Activated gamma-delta T cell treated with anti-CD3 and anti-CD28 coated beads, Interleukin-2, amount 50 U/mL, for 16 hours (primary cell): Measurements from ENCODE around the gene SCAANT1.

Source experiments
- DNase-seq: peaks from one replicate; pipeline ENCODE4 v3.0.0-alpha.2; 2020; ENCODE audit warnings: low read depth

SCAANT1 gene

DNA sequence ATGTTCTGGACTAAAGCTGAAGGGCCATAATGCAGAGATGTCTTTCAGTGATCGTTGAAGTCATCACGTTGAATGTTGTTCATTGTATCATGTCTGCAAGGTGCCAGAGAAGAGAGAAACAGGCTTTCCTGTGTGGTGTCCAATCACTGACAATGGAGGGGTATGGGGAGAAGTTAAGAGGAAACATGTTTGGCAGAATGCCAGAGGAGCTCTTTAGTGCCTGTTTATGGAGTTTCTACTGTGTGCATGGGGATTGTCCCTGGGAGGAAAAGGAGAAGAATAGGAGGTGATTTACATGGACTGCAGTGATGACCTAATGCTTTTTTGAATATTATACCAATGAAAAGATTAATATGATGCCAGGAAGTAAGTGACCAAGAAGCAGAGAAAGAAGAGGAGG is 11.7 kb downstream of the SCAANT1 start:
- DNase-seq, result no peak

DNA sequence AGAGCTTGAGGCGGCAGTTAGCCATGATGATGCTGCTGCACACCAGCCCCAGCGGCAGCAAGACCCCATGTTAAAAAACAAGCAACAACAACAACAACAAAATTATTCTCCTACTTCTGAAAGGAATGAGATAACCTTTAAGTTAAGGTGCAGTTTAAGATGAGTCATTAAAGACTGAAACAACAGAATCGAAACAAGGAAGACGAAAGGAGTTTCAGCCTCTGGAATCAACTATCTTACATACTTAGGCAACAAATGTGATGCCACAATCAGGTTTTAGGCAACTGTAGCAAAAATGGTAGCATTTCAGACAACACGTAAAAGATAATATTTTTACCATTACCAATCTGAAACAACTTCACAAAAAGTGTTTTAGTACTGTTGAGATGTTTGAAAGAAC is 12.2 kb downstream of the SCAANT1 start:
- DNase-seq, result no peak

- DNase-seq, result no peak
These were observed 15.7 kb downstream of the SCAANT1 start for GRCh38 chr3:63896332-63897030.

DNA sequence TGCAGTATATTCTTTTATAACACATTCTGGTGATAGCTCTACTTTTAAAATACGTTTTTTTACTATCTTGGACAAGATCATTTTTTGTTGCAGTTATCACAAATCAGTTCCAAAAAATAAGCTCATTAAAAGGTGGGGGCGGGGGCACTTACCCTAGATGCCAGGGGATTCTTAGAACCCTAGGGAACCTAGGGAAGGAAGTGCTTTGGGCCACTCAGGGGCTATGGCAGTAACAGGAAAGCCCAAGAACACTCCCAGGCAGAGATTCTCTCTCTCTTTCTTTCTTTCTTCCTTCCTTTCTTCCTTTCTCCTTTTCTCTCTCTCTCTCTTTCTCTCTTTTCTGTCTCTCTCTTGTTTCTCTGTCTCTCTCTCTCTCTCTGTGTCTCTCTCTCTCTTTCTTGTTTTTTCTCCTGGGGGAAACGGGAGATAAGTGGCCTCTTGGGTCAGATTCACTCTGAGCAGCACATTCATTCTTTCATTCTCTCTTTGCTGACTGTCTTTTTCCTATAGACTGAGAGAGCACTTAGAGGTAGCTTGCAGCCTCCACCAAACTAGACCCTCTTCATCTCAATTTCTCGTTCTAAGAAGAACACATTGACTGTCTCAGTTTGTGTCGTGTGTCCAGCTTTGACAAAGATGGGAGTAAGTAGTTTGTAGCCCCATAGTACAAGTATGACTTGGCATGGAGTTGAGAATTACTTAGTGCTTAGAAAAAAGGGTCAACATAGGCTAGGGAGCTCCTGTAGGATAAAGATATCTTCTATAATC is 16.6 kb downstream of the SCAANT1 start:
- DNase-seq, result no peak

- no peak for DNase-seq
These were observed 19.3 kb downstream of the SCAANT1 start for GRCh38 chr3:63892773-63893352.

DNA sequence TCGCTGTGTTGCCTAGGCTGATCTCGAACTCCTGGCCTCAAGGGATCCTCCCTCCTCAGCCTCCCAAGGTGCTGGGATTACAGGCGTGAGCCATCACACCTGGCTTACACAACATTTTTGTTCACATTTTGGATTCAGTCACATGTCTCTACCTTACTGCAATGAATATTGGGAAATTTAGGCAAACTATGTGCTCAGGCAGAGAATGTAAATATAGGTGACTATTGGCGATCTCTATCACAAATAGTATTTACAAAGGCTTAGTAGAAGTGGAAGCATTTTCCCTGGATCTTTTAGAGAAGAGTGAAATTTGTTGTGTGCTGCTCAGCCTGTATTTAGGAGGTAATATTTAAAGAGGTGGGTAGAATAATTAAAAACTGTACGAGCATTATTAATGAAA is 20.7 kb downstream of the SCAANT1 start:
- DNase-seq, result no peak

DNA sequence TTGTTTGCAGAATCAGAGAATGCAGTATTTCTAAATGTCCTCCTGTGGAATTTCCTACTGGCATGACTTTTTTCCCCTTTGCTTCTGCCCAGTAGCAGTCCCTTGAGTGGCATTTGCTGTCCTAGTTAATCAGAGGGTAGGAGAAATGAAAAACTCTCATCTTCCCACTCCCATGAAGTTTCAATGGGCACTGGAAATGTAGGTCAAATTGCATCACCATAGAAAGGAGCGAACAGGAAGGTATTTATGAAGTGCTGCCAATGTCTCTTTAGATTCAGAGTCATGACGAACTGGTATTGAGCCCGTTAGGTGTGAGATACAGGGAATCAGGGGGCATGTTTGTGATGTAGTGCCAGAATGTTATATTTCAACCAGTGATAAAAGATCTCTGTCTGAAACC is 25.3 kb downstream of the SCAANT1 start:
- no peak for DNase-seq

DNA sequence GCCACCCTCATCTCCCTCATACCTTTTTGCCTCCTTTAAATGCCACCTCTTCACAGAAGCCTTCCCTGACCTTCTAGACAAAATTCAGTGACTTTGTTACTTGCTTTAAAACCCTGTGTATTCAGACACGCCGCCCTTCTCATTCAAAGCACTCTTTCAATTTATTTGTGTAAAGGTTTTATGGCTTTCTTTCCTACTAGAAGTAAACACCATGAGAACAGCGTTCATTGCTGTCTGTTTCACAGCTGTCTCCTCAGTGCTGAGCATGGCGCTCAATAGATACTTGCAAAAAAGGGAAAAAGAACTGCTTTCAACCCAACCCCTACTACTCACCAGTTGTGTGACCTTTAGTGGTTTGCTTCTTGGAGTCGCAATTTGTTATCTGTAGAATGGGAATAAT is 31.5 kb downstream of the SCAANT1 start:
- DNase-seq, result no peak

DNA sequence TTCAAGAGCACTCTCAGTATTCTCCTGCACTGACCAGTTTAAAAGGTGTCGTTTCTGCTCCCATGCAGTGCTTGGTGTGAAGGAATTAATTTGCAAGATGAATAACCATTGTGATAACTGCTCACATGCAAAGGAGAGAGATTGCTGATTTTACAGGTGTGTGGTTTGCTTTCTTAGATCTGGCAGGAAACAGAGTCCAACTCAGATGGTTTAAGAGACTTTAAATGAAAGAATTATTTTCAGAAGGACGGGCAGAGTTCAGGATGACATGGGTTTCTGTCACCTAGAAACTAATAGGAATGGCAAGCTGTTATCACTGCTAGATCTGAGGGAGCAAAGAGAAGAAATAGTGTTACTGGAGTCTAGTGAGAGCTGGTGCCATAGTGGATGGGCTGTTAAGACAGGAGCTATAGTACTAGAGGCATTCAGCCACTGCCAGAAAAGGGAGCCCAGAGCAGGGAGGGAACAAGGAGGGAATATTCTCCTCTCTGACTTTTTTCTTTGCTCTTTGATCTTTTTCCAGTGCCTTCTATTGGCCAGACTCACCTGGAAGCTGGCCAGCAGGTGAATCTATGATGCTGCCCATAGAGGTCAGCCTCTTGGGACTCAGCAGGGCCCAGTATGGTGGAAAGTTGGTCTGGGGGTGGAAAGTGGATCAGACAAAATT is 33.7 kb downstream of the SCAANT1 start:
- no peak for DNase-seq

GRCh38 chr3:63877737-63878393 is 34.3 kb downstream of the SCAANT1 start:
- no peak for DNase-seq

GRCh38 chr3:63876260-63876659 is 35.9 kb downstream of the SCAANT1 start:
- DNase-seq, result no peak

DNA sequence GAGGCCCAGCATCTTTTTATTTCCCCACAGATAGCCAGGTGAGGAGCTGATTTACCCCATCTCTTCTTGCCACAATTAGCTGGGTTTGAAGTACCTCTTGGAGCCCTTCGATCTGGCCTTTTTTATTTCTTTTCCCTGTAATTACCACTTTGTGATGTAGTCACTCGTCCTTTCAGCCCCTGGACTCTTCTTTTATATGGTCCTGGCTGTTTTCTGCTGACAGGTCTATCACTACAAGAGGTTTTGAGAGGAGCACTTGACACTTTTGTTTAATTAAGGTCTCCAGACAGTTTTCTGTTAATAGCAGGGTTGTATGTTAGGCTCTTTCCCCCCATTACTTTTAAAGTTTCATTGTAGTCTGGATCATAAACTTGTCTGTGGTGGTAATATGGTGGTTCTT is 36.7 kb downstream of the SCAANT1 start:
- no peak for DNase-seq

DNA sequence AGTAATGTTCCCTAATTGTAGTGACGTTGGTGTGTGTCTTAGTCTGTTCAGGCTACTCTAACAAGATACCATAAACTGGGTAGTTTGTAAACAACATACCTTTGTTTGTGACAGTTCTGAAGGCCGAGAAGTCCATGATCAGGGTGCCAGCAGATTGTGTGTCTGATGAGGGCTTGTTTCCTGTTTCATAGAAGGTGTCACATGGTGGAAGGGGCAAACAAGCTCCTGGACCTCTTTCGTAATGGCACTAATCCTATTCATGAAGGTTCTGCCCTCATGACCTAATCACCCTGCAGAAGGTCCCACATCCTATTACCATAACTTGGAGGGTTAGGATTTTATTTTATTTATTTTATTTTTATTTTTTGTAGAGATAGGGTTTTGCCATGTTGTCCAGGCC is 37.4 kb downstream of the SCAANT1 start:
- DNase-seq, result no peak

GRCh38 chr3:63872135-63872924 is 39.9 kb downstream of the SCAANT1 start:
- no peak for DNase-seq

DNA sequence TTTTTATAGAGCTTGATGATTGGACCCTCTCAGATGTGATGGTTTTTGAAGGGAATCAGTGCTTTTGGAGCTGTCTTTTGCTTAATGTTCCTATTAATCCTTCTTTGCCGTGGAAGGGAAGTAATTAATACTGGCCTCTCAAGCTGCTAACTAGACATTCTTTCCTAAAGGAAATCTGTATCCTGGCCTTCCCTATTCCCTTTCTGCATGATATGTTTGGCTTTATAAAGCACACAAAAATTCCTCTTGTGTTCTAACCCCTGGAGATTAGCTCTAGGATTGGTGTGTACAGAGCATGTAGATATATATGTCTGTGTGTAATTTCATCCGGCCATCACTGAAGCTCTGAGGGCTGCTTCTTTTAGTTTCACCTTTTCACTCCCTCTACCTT is 41.6 kb downstream of the SCAANT1 start:
- no peak for DNase-seq

DNA sequence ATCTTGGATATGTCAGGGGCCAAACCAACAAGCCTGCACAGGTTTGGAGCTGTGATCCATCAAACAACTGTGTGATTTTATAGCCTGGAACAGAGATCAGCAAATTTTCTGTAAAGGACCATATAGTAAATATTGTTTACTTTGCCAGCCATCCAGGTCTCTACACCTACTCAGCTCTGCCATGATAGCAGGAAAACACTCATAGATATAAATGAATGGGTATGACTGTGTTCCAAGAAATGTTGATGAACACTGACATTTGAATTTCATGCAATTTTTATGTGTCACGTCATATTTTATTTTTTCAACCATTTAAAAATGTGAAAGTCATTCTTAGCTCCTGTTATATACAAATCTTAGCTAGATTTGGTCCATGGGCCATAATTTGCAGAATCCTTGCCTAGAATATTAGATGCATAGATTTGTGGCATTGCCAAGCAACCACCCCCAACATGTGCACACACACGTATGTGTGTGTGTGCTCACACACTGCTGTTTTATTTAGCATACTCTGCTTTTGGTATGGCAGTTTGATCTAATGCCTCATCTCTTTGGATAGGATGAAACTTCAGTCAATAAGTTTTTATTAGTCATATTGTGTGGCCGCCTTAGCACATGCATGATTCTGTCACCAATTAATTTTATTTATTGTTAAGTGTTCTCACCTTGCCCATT is 42.1 kb downstream of the SCAANT1 start:
- DNase-seq, result no peak

DNA sequence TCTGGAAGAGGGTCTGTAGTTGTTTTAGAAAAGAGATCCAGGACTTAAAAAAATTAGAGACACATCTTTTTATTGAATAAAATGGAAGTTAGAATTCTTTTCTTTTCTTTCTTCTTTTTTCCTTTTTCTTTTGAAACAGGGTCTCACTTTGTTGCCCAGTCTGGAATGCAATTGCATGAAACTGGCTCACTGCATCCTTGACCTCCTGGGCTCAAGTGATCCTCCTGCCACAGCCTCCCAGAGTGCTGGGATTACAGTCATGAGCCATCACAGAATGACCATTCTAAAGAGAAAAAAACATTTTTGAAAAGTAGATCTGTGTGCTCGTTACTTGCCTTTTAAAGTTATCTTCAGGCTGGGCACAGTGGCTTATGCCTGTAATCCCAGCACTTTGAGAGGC is 45.0 kb downstream of the SCAANT1 start:
- DNase-seq, result no peak

GRCh38 chr3:63864965-63865327 is 47.2 kb downstream of the SCAANT1 start:
- no peak for DNase-seq

GRCh38 chr3:63864008-63864964 is 47.9 kb downstream of the SCAANT1 start:
- DNase-seq, result peak; percentile 35
